Astrocyte (in vitro differentiated cells and primary cell): ENCODE results near the gene PLXNB1.

ENCODE experiments used
- CTCF ChIP-seq: IDR thresholded peaks from 2 replicates; pipeline ENCODE4 v1.5.1; 2011; ENCODE audit warnings: low read depth, mild to moderate bottlenecking, inconsistent platforms, low read length, moderate library complexity; ENCODE audit not compliant: insufficient read depth
- EZH2 ChIP-seq: IDR thresholded peaks from 2 replicates; pipeline ENCODE4 v1.6.1; 2012; ENCODE audit warnings: mild to moderate bottlenecking, low read length, inconsistent platforms; ENCODE audit not compliant: insufficient read depth

- TF ChIP-seq CTCF (no peak), EZH2 (no peak)
Measured at GRCh38 chr3:48414376-48415250, 15.3 kb downstream of the PLXNB1 start.
